Stimulated activated CD4-positive, alpha-beta T cell treated with anti-CD3 and anti-CD28 coated beads, Interleukin-4, amount 100 ng/mL, for 1 hour (primary cell): Measurements from ENCODE around the gene KCNJ6.
A peak's percentile ranks its signal among the peaks of the same experiment; 100 is the strongest.
"Not testable (repeated sequence)": the region's sequence is repeated elsewhere in the genome, so short reads cannot be mapped to it uniquely, and the experiment has no call there.

ENCODE experiments used
- DNase-seq: peaks from one replicate; pipeline ENCODE4 v3.0.0-alpha.2; 2020

Gene KCNJ6

DNA sequence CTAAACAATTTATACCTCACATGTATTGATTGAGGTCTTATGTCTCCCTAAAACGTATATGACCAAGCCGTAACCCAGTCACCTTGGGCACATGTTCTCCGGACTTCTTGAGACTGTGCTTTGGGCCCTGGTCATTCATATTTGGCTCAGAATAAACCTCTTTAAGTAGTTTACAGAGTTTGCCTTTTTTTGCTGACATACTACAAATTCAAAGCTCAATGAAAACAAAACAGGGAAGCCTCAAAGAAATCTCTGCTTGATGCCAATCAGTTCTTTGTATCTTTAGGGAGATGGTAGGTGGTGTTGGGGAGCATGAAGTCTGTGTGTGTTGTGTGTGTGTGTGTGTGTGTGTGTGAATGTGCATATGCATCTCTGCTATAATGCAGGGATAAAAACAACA is 247.0 kb downstream of the KCNJ6 start:
- no peak for DNase-seq

DNA sequence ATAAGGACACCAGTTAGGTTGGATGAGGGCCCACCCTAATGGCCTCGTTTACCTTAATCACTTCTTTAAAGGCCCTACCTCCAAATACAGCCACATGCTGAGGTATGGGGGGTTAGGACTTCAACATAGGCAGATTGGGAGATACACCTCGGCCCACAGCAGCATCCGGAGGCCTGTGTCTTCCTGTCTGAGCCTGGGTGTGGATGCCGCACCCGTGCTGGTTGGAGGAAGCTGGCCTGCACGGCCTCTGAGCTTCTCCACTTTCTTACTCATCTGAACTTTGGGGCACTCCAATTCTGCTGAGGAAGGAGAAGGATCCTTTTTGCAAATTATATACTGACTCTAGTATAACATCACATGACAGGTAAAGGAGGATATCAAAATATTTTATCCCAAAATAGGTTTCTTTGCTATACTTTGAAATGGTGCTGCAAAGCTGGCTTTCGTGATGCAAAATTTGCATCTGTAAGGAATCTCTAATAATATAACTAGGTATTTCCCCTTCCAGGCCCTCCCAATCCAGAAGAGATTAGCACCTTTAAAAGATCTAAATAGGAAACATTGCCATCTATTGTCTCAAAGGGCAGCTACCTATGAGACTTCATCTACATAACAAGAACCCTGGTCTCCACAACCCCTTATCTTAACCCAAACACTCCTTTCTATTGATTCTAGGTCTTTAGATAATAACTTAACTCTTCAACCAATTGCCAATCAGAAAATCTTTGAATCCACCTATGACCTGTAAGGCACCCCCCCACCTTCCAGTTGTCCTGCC is 247.6 kb downstream of the KCNJ6 start:
- DNase-seq: no peak

DNA sequence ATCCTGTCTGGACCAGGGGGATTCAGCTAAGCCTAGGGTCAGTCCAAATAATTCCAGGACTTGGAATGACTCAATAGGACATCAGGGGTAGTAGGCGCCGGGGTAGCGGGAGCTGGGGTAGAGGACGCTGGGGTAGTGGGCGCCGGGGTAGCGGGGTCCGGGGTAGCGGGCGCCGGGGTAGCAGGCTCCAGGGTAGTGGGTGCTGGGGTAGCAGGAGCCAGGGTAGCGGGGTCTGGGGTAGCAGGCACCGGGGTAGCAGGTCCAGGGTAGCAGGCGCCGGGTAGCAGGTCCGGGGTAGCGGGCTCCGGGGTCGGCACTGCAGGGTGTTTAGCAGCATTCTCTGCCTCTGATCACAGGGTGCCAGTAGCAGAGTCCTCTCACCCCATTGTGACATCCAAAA is 248.9 kb downstream of the KCNJ6 start:
- DNase-seq: no peak

DNA sequence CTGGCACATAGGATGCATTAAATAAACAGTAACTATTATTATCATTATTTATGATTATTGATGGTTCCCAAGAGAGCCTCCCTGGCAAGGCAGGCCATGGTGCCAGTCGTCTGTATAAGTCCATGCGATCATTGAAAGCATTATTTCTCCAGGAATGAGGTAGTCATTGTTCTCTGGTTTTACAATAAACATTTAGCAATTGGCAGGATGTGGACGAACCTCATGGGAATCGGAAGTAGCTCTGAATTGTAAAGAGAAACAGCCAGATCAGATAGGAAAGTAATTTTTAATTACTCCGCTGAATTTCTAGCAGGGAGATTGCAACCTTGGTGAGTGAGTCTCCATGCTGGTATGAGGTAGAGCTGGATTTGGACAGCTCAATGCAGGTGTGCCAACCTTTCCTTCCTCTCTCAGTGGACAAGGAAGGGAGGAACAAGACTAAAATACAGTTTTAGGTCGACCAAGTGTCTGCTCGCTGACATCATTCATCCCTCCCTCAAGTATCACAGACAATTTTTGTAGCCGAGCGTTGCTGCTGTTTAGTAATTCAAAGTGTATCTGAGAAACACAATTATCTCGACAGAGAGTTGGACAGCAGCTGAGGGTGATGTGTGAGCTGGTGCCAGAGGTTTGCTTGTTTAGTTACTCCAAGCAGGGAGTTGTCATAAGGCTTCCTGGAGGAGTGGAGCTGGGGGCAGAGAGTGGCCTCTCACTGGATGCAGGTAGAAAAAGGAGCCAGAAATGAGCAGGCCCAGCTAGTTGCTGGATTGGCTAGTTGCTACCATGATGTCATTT is 250.8 kb downstream of the KCNJ6 start:
- DNase-seq: no peak

DNA sequence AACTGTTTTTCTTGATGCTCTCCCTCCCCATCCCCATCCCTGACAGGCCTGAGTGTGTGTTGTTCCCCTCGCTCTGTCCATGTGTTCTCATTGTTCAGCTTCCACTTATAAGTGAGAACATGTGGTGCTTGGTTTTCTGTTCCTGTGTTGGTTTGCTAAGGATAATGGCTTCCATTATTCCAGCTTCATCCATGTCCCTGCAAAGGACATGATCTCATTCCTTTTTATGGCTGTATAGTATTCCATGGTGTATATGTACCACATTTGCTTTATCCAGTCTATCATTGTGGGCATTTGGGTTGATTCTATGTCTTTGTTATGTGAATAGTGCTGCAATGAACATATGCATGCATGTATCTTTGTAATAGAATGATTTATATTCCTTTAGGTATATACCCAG is 254.0 kb downstream of the KCNJ6 start:
- not testable (repeated sequence) for DNase-seq

DNA sequence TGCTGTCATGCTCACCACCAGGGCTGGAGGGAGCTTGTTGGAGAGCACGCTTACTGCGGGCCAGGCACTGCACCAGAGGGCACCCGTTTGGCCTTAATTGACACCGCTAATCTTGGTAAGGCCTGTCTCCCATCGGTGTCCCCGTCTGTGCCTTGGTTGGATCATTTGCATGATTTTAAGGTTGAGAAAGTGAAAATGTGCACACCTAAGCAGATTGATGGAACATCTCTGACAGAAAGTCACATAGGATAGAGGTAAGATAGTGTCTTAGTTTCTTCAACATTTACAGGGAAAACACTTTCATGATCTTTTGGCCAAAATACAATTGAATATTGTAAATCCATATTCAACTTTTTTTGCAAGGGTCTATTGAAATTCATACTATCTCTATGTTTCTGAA is 255.5 kb downstream of the KCNJ6 start:
- no peak for DNase-seq

DNA sequence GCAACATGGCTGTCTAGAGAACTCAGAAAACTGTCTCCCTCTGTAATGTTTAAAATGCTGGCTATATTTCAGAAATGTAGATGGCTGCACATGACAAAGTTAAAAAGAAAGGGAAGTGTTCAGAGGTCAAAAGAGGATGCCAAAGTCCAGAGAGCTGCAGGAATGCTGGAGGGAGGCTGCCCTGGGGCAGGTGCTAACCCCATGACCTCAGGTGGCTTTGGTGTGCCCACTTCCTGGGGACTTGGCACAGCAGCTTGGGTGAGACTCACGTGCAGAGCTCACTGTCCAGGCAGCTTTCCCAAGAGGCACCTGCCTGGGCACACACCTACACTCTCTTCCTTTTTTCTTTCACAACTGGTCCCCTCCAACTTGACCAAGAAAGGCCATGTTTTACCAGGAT is 256.4 kb downstream of the KCNJ6 start:
- no peak for DNase-seq

DNA sequence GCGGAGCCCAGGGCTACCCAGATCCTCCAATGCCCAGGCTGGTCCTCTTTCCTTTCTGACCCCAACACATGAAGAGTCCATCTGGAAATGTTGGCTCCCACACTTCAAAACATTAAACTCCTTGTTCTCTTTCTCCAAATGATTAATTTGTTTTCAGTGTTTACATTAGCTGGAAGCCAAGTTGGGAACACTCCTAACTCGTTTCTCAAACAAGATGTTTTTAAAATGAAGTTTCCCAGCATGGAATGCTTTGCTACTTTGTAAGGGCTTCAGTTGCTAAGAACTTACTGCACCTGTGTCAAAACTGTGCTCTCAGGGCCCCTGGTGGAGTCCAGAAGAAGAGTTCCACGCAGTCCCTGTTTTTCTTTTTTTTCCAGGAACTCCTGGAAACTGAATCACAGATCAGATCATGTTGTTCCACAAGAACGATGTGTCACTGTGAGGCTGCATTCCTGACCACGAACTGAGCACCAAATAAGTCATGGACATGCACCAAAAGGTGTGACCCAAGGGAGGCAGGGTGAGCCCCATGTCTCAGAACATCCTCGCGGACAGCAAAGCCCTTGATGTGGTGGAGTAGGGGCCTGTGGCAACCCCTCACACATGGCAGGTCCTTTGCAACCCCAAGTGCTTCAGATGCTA is 257.3 kb downstream of the KCNJ6 start:
- DNase-seq: no peak

DNA sequence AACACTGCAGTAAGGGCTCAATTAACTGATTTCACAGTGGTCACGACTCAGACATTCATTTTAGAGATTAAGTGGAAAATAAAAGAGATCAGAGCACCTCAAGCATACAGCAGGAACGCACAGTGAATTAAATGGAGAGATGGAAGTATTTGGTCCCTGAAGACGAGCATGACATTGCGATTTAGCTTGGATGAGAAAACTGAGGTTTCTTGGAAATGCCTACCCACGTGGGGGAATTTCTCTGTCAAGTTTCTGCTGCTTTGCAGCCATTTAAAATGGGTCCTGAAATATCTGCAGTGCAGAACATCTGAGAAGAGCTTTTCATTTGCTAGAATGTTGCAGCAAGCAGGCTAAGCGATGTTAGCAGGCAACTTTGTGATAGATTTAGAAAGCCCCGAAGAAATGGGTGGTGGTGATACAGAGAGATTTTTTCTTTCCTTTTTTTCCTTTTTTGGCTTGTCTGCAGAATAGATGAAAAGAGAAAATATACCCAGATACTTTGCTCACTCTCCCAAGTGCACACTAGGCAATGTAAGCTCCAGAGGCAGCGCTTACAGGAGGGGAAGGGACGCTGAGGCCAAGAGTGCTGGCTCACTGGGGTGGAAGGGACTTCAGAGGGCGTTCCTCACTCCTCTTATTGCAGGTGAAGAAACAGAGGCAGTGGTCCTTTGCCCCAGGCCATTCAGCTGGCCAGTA is 258.0 kb downstream of the KCNJ6 start:
- no peak for DNase-seq

DNA sequence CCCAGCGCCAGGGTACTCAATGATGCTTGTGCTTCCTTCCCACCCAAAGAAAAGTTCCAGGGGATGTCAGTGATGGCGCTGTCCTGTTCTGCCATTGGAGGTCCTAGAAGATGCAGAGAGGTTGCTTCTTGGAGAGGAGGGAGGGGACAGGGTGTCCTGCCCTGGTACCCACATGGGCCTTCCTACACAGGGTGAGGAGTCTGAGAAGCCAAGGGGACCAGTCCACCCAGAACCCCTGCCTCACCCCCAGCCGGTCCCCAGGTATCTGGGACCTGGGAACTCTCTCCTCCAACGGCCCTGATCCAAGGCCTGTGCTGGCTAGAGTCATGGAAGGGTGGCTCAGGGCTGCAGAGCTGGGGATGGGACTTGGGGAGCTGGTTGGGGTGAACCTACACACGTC is 259.4 kb downstream of the KCNJ6 start:
- no peak for DNase-seq

DNA sequence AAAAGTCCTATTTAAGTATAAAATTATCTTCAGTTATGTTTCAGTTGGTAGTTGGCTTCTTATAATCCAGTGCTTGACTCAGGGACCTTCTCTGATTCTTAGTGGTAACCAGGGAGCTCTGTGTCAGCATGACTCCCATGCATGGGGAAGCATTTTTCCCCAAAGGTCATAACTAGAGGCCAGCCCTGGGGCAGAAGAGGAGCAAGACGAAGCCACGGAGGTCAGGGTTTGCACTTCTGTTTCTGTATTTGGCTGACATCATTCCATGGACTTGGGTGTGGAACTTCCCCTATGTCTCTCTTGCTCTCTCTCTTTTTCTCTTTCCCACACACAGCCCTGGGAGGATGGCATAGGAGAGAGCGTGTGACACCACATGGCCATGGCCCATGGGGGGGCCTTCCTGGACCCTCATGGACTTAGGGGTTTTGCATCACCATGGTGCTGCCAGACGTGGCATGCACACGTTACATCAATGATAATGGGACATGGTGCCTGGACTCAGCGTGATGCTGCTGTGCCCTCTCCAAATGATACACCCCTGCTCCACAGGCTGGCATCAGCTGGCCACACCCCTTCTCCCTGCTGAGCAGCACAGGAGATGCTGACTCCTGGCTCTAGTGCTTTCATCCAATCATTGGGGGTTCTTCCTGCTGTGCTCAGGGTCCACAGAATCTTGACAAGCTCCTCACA is 260.5 kb downstream of the KCNJ6 start:
- no peak for DNase-seq

DNA sequence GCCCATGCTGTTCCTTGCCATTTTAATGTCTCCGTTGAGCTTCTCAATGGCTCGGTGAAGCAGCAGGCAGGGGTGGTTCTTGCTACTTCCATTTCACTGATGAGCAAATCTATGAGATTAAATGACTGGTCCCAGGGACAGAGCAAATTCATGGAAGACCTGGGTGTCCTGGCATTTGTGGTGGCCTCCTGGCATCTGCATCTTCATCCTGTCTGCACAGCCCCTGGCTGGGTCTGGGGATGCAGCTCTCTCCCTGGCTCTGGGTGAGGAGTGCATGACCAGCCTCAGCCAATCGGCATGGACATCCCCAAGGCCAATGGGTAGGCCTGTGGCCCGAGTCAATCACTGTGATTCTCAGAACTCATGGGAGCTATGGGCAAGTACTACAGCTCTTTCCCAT is 261.7 kb downstream of the KCNJ6 start:
- DNase-seq: no peak

DNA sequence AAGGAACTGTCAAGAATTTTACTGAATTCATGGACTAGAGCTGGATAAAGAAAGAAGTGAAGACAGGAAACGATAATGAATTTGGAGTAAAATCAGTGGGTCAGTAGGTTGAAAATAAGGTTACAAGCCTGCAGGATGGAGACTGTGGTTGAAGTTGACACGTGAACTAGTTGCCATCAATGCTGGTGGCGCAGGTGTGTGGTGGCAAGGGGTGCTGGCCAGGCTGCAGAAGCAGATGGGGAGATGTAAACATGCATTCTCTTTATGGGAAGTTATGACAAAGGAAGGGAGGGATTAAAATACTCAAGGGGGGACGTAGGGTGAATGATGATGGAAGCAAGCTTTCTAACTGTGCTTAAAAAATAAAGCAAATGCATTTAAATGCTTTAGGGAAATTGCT is 263.1 kb downstream of the KCNJ6 start:
- DNase-seq: no peak

DNA sequence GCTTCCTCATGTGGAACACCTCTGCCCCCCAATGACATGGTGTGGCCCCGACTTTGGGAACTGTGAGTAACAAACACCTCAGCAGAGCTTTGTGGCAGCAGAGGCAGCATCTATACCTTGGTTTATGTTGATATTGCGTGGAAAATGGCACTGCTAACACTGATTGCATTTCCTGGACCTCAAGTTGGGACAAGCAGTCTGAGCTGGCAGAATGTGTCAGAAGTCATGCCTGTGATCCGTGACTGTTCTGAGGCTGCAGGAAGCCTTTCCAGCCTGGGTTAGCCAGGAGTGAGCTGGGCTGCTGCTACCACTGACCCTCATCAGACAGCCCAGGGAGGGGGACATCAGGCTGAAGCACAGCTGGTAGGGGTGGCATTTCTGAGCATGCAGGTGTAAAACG is 268.5 kb downstream of the KCNJ6 start:
- DNase-seq: no peak

DNA sequence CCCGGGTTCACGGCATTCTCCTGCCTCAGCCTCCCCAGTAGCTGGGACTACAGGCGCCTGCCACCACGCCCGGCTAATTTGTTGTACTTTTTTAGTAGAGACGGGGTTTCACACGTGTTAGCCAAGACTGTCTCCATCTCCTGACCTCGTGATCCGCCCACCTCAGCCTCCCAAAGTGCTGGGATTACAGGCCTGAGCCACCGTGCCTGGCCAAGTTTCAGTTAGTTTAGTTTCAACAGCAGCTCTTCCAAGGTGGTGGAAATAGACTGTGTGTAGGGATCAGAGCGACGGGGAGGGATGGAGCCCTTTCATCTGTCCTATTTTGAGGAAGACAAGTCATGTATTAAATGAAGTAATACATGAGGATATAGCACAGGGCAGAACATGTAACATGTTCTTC is 269.5 kb downstream of the KCNJ6 start:
- DNase-seq: not testable (repeated sequence)

DNA sequence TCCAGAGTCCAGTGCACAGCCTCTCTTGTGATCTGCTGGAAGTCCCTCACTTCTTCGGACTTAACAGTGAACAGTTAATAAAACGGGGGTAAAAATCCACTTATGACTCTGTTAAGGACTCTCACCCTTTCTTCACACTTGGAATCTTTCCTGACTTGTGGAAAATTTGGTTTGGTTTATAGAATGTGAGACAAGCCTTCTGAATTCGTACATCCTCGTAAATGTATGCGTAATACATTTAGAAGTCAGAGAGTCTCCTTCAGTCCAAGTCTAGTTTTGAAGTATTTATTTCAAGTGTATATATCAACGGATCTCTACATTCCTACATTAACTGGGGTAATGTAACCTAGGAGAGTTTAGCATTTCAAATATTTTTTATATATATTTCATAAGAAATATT is 270.4 kb downstream of the KCNJ6 start:
- no peak for DNase-seq

DNA sequence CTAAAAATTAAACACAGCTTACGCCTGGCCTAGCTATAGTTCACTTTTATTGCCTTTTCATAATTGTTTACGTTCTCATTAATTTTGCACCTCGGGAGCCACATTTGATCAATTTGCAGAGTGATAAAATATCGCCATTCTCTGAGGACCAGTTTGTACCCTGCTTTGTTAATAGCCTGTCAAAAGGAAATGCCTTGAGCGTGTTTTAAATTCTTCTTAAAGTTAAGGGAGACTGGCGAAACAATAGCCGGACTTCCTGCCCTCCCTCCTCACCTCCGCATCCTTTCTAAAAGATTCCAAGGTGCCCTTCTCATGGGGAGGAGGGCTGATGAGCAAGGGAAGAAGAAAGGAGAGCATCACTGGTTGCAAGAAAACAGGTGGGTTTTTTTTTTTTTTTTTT is 271.6 kb downstream of the KCNJ6 start:
- DNase-seq: no peak

DNA sequence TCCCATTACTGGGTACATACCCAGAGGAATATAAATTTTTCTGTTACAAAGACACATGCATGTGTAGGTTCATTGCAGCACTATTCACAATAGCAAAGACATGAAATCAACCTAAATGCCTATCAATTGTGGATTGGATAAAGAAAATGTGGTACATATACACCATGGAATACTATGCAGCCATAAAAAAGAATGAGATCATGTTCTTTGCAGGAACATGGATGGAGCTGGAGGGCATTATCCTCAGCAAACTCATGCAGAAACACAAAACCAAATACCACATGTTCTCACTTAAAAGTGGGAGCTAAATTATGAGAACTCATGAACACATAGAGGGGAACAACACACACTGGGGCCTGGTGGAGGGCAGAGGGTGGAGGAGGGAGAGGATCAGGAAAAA is 272.4 kb downstream of the KCNJ6 start:
- not testable (repeated sequence) for DNase-seq

DNA sequence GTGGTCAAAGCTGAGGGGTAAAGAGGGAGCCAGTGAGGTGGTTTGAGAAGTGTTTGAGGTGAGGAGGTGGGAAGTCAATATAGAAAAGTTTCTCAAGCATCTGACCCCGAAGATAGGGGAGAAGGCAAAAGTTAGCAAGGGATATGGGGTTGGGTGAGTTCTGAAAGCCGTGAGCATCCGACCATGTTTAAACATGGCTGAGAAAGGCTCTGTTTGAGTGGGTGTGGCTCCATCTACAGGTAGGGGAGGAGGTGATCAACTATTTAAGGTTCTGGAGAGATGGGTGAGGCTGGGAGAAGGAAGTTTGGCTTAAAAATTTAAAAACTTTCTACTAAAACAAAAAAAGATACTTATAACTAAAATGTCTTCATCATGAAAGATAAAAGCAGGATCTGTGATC is 273.8 kb downstream of the KCNJ6 start:
- DNase-seq: peak; percentile 5

DNA sequence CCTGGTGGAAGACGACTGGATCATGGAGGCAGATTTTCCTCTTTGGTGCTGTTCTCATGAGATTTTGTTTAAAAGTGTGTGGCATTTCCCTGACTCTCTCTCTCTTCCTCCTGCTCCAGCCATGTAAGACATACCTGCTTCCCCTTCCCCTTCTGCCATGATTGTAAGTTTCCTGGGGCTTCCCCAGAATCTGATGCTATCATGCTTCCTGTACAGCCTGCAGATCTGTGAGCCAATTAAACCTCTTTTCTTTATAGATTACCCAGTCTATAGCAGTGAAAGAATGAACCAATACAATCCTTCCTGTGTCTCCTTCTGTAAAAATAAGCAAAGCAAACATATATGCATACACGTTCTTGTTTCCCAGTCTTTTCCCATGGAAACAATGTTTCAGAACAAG is 276.5 kb downstream of the KCNJ6 start:
- DNase-seq: no peak

DNA sequence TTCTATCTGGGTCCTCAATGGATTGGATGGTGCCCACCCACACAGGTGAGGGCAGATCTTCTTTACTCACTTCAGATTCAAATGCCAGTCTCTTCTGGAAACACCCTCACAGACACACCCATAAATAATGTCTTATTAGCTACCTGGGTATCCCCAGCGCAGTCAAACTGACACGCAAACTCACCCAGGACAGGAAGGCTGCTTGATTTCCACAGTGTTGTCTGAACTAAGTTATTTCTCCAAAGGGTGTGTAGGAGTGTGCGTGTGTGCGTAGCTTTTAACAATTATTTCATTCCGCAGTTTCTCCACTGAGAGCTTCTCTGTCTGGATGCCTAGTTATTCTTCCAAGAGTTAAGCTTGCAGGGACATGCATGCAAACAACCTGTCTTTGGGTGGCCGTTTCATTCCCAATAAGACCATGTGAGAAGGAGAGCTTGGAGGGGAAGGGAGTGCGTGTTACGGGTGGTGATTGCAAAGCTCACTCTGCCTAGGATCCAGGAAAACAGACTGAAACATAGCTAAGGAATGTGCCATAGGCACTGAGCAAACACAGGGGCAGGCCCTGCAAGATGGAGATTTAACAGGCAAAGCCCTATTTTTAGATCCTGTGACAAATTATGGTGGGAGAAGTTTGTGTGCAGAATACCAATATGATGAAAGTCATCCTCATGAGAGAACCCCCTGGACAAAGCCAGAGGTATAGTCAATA is 280.0 kb downstream of the KCNJ6 start:
- no peak for DNase-seq
